ENCODE results near the gene ERG. TPM values are rescaled to one million over a fixed set of nuclear protein-coding genes. Genes with fewer than 3 reads are reported as not detected.

The ERG gene
- total RNA-seq, 1 donor from 2014 or later: not detected

DNA sequence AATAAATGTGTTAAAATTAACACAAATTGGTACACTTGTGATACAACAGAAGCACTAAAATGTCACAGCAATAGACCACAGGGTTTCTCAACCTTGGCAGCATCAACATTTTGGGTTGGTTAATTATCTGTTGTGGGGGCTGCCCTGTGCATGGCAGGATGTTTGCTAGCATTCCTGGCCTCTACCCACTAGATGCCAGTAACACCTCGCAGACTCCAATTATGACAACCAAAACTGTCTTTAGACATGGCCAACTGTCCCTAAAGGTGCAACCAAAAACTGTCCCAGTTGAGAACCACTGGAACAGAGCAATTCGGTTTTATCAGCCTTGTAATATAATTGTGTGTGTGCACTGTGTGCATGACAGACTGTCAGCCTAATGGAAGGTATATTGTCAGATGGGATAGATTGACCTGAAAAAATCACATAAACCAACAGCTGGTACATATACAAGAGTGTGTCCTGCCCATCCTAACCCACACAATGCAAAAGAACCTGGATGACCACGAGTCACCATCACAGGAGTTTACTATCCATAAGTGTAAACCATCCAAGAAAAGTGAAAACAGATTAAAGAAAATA lies 13.5 kb upstream of the ERG start:
- Mint-ChIP-seq H3K4me3 (no peak overlapping the region), H3K4me1 (ENCODE audit: low read depth) (peaks cover 6% of the 10 kb centered on the region), H3K9me3 (no peaks in the 10 kb centered on the region), H3K36me3 (ENCODE audit: low read depth) (no peaks in the 10 kb centered on the region), H3K27me3 (ENCODE audit: insufficient read depth) (peaks cover 8% of the 10 kb centered on the region), H3K27ac (no peak overlapping the region)
- intact Hi-C loops (cut with micrococcal nuclease): no loop called here
- DNase-seq (ENCODE audit: low spot score): no peak

DNA sequence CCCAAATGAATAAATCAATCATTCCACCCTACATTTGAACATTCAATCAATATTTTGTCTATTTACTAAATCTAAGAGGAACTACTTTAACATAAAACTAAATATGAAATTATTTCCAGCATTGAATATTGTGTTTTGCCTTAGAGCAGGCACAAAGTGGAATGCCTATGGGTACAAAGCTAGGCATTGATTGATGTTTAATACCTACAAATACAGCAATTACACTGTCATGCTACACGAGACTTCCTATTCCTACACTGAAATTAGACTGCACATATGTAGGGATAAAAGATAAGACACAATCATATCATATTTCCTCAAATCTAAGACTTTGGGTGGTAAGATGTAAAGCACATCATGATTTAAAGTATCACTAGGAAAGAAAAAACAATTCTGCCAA lies 12.9 kb upstream of the ERG start:
- peaks cover 11% of the 10 kb centered on the region for H3K4me1 Mint-ChIP-seq (ENCODE audit: low read depth)
- H3K27ac Mint-ChIP-seq: no peak overlapping the region
- H3K36me3 Mint-ChIP-seq (ENCODE audit: low read depth): no peaks in the 10 kb centered on the region
- no peaks in the 10 kb centered on the region for H3K9me3 Mint-ChIP-seq
- no peak overlapping the region for H3K4me3 Mint-ChIP-seq
- intact Hi-C loops (cut with micrococcal nuclease): no loop called here
- H3K27me3 Mint-ChIP-seq (ENCODE audit: insufficient read depth): peaks cover 8% of the 10 kb centered on the region
- no peak for DNase-seq (ENCODE audit: low spot score)

DNA sequence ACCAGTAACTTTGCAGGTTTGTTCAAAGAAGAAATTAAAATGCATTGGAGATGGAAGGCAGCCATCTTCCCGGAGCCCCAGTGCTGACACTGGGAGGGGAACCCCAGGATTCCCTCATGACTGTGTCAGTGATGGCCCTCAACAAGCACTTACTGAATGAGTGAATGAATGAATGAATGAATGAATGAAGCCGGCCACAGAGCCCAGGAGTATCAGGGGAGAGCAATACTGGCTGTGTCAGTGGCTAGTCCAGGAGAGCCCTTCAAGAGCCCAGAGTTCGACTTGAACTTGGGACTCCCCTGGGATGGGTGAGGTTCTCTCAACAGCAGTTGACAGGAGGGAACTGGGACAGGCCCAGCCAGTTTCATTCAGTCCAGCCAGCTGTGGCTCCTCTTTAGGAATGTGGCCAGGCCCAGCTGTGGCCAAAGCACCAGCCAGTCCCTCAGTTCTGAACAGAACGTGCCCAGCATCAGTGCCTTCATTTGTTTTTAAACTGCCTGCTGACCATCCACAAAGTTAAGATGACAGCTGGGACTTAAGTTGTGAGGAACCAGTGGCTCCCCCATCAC lies 9.2 kb upstream of the ERG start:
- Mint-ChIP-seq H3K27ac (no peak overlapping the region), H3K27me3 (ENCODE audit: insufficient read depth) (peaks cover 5% of the 10 kb centered on the region), H3K9me3 (no peaks in the 10 kb centered on the region), H3K4me3 (no peak overlapping the region), H3K4me1 (ENCODE audit: low read depth) (peaks cover 15% of the 10 kb centered on the region), H3K36me3 (ENCODE audit: low read depth) (no peaks in the 10 kb centered on the region)
- no peak for DNase-seq (ENCODE audit: low spot score)
- intact Hi-C loops (cut with micrococcal nuclease): loop anchor here (5.0 kb wide), 1 partner anchor 205 kb away; no protein-coding TSS in a partner anchor

DNA sequence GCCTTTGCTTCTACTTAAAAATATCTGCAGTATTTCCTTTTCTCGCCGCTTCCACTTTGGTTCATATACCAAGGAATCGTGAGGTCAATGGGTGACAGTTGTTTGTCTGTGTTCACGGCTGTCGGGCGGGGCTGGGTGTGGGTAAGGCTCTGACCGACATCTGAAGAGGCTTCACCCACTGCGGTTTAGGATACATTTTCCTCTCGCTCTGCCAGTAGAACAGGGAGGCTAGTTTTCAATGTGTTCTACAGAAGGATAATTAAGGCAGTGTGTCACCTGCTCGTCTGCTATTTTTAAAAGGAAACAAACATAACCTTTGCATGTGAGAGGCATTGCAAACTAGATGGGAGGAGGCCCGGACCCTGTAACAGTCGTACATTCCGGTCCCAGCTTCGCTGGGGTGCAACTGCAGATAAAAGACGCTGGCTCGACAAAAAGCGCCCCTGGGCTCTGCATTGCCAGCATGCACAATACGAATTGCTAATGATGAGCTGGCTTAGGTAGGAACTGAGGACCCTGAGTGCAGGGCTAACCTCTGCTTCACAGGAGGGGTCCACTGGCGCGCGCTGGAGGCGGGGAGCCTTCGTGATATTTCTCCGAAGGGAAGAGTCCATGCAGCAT lies 8.5 kb upstream of the ERG start:
- intact Hi-C loops (cut with micrococcal nuclease): loop anchor here (1.0 to 5.0 kb wide), 2 partner anchors 206 to 882 kb away; no protein-coding TSS in a partner anchor
- H3K36me3 Mint-ChIP-seq (ENCODE audit: low read depth): no peaks in the 10 kb centered on the region
- H3K27me3 Mint-ChIP-seq (ENCODE audit: insufficient read depth): peaks cover 5% of the 10 kb centered on the region
- peak overlapping the region; percentile 27 for H3K4me3 Mint-ChIP-seq
- H3K4me1 Mint-ChIP-seq (ENCODE audit: low read depth): peaks cover 15% of the 10 kb centered on the region
- H3K9me3 Mint-ChIP-seq: no peaks in the 10 kb centered on the region
- no peak overlapping the region for H3K27ac Mint-ChIP-seq
- DNase-seq (ENCODE audit: low spot score): peak; percentile 13

DNA sequence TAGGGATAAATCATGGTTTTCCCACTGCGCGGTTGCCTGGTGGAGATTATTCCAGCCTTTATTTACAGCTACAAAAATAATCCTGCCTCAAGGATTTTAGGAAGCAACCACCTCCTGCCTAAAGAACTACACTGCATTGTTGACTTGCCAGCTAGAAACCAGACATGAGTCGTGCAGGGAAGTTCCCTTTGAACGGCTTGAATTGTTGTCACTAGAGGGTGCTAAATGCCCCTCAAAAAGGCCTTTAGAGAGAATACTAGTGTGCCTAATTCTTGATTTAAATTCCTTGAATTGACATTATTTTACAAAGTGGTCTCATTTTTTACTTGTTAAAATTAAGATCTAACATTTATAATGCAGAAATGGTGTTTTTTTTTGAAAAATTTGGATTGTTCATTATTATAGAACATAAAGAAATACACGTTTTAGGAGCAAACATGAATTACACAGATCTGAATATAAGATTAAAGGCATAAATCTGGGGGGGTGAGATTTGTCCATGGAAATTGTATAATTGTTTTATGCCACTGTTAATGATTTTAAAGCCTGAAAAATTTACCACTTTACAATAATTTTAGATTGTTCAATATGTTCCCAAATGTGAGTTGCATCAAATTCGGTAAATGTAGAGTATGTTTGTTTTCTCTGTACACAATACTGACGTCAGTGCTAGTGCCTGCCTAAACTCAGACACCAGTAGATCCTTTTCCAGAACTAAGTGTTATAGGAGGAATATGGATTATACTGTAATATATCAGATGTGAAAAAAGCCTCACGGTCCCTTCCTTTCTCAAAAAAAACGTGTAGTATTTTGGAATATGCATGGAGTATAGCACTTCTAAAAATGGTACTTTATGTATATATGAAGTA lies 7.6 kb upstream of the ERG start:
- no peak for DNase-seq (ENCODE audit: low spot score)
- H3K4me1 Mint-ChIP-seq (ENCODE audit: low read depth): peaks cover 15% of the 10 kb centered on the region
- intact Hi-C loops (cut with micrococcal nuclease): loop anchor here (1.0 to 5.0 kb wide), 4 partner anchors 206 to 882 kb away; no protein-coding TSS in a partner anchor

DNA sequence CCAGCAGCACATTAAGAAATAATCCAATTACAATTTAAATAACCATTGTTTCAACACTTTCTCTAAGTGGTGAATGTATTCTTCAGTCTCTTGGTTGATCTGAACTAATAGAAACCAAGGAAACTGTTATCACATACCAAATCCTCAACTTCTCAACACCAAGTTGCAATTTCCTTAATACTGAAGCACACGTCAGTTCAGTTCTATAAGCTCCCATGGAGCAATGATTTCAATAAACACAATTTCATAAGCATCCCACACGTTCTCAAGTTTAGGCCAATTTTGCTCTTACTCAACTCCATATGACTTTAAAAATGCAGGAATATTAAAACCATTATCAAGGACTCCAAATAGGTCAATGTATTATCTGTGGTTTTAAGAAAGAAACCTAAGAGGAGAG lies 5.8 kb upstream of the ERG start:
- H3K27ac Mint-ChIP-seq: no peak overlapping the region
- H3K36me3 Mint-ChIP-seq (ENCODE audit: low read depth): no peaks in the 10 kb centered on the region
- no peaks in the 10 kb centered on the region for H3K9me3 Mint-ChIP-seq
- peaks cover 17% of the 10 kb centered on the region for H3K27me3 Mint-ChIP-seq (ENCODE audit: insufficient read depth)
- no peak for DNase-seq (ENCODE audit: low spot score)
- intact Hi-C loops (cut with micrococcal nuclease): loop anchor here (2.0 kb wide), 1 partner anchor 231 kb away; no protein-coding TSS in a partner anchor
- H3K4me3 Mint-ChIP-seq: no peak overlapping the region
- H3K4me1 Mint-ChIP-seq (ENCODE audit: low read depth): peaks cover 15% of the 10 kb centered on the region

More for the DNA sequence above, 7.6 kb upstream of the ERG start:
- Mint-ChIP-seq H3K9me3 (no peaks in the 10 kb centered on the region), H3K27me3 (ENCODE audit: insufficient read depth) (peaks cover 10% of the 10 kb centered on the region), H3K27ac (peak overlapping the region; percentile 11), H3K36me3 (ENCODE audit: low read depth) (no peaks in the 10 kb centered on the region), H3K4me3 (no peak overlapping the region)

DNA sequence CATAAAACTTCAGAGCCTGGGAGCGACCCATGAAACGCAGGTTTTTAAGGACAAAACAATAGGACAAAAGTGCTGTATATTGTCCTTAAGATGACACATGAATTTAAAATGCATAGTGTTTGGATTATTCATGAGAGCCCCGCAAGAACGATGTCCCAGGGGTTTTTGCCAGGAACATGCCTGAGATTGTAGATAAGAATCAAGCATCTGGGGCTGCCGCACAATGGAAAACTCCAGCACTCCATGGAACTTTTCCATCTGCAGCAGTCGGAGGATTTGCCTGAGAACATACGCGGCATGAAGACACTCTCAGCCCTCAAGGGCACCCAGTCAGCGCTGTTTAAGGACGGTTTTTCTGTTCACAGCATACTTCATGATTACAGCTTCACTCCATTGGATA lies 5.3 kb upstream of the ERG start:
- no peaks in the 10 kb centered on the region for H3K9me3 Mint-ChIP-seq
- intact Hi-C loops (cut with micrococcal nuclease): no loop called here
- DNase-seq (ENCODE audit: low spot score): no peak
- no peak overlapping the region for H3K27ac Mint-ChIP-seq
- peaks cover 17% of the 10 kb centered on the region for H3K27me3 Mint-ChIP-seq (ENCODE audit: insufficient read depth)
- no peaks in the 10 kb centered on the region for H3K36me3 Mint-ChIP-seq (ENCODE audit: low read depth)
- H3K4me3 Mint-ChIP-seq: no peak overlapping the region
- H3K4me1 Mint-ChIP-seq (ENCODE audit: low read depth): peaks cover 15% of the 10 kb centered on the region

DNA sequence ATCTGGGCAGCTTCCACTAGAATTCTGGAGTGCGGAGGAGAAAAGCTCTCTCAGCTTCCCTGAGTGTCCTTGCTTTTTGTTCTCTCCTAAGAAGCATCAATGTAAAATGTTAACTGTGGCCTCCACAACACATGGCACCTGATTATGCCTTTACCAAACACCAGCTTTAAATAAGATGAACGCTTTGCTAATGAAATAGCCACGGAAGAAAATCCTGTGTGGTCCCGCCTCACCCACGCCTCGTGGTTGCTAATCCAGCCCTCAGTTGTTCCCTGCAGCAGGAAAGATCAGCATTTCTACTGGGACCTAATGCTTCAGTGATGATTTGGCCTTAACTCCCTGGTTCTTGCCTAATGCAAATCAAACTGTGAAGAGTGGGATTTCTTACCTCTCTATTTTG lies 1.8 kb upstream of the ERG start:
- intact Hi-C loops (cut with micrococcal nuclease): no loop called here
- H3K27ac Mint-ChIP-seq: no peak overlapping the region
- H3K4me3 Mint-ChIP-seq: no peak overlapping the region
- H3K4me1 Mint-ChIP-seq (ENCODE audit: low read depth): no peaks in the 10 kb centered on the region
- H3K27me3 Mint-ChIP-seq (ENCODE audit: insufficient read depth): peaks cover 49% of the 10 kb centered on the region
- no peaks in the 10 kb centered on the region for H3K9me3 Mint-ChIP-seq
- H3K36me3 Mint-ChIP-seq (ENCODE audit: low read depth): no peaks in the 10 kb centered on the region
- DNase-seq (ENCODE audit: low spot score): no peak

DNA sequence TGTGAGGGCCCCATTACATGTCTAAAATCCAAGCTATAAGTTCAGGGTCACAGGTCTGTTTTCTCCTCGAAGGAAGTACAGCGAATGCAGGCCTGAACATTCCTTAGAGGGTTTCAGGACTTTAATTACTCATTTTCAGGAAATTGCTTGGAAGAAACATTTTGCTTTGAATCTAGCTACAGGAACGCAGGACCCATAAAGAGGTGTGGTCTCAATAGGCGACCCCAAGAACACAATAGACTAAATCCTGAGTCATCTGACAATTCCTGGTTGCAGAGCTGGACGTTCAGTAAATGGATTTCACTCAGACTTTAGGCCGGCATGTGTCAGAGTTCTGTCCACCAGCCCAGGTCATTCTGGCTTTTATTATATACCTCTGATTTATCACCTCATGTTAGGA lies 1.0 kb upstream of the ERG start:
- H3K9me3 Mint-ChIP-seq: no peaks in the 10 kb centered on the region
- peaks cover 57% of the 10 kb centered on the region for H3K27me3 Mint-ChIP-seq (ENCODE audit: insufficient read depth)
- intact Hi-C loops (cut with micrococcal nuclease): no loop called here
- DNase-seq (ENCODE audit: low spot score): no peak
- no peak overlapping the region for H3K4me3 Mint-ChIP-seq
- no peak overlapping the region for H3K27ac Mint-ChIP-seq
- H3K36me3 Mint-ChIP-seq (ENCODE audit: low read depth): no peaks in the 10 kb centered on the region
- no peaks in the 10 kb centered on the region for H3K4me1 Mint-ChIP-seq (ENCODE audit: low read depth)

DNA sequence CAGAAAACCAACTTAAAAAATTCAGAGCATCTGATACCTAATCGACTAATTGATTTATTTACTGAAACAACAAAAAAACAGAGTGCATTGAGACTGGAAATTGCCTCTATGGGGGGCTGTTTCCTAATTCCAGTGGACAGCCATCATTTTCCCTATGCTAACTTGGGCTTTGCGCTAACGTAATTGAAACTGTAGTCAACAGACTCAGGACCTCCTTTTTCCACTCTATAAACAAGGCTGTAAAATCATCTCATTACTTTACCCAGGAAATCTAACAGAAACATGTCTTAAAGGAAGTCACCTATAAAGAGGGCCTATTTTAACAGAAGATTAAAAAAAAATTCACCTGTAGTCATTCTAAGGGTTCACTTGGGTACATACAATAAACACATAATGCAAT lies 2.1 kb downstream of the ERG start:
- no peaks in the 10 kb centered on the region for H3K9me3 Mint-ChIP-seq
- intact Hi-C loops (cut with micrococcal nuclease): no loop called here
- no peak overlapping the region for H3K4me3 Mint-ChIP-seq
- no peaks in the 10 kb centered on the region for H3K4me1 Mint-ChIP-seq (ENCODE audit: low read depth)
- H3K27ac Mint-ChIP-seq: no peak overlapping the region
- H3K36me3 Mint-ChIP-seq (ENCODE audit: low read depth): no peaks in the 10 kb centered on the region
- no peak for DNase-seq (ENCODE audit: low spot score)
- peaks cover 65% of the 10 kb centered on the region for H3K27me3 Mint-ChIP-seq (ENCODE audit: insufficient read depth)

DNA sequence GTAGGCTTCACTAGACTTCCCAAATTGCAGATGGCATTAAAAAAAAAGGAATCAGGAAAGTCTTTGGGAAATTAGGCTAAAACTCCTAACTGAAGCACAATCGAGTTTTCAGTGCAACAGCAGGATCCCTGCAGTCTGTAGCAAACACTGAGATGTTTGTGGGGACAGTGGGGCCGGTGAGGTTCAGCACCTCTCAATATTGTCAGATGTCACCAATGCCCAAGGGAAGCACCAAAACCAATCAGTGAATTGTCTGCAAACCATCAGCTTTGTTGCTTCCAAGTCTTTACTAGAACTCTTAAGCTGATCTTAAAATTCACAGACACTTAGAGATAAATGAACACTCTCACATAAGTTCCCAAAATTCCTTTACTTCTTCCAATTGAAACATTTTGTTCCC lies 2.6 kb downstream of the ERG start:
- no peaks in the 10 kb centered on the region for H3K4me1 Mint-ChIP-seq (ENCODE audit: low read depth)
- intact Hi-C loops (cut with micrococcal nuclease): no loop called here

DNA sequence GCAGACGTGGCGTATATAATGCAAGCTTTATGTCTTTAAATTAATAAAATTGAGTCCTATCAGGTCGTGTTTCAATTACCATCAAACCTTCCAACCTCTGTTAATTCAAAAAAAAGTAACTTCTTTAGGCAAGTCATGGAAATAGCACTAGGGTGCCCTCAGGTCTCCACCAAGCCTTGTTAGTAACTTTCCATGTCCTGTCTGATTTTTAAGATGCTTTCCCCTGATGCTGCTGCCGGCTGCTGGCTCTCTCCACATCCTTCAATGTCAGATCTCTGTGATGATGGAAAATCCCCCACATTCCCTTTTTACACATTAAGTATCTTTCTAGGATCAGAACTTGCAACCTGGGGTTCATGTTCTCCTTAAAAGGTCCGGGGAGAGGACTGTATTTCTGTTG lies 3.0 kb downstream of the ERG start:
- H3K36me3 Mint-ChIP-seq (ENCODE audit: low read depth): no peaks in the 10 kb centered on the region
- H3K4me1 Mint-ChIP-seq (ENCODE audit: low read depth): no peaks in the 10 kb centered on the region
- no peak overlapping the region for H3K4me3 Mint-ChIP-seq
- H3K9me3 Mint-ChIP-seq: no peaks in the 10 kb centered on the region
- DNase-seq (ENCODE audit: low spot score): no peak
- H3K27ac Mint-ChIP-seq: no peak overlapping the region
- intact Hi-C loops (cut with micrococcal nuclease): no loop called here
- peaks cover 66% of the 10 kb centered on the region for H3K27me3 Mint-ChIP-seq (ENCODE audit: insufficient read depth)

More for the DNA sequence above, 2.6 kb downstream of the ERG start:
- no peaks in the 10 kb centered on the region for H3K9me3 Mint-ChIP-seq
- no peak for DNase-seq (ENCODE audit: low spot score)
- H3K4me3 Mint-ChIP-seq: no peak overlapping the region
- H3K27me3 Mint-ChIP-seq (ENCODE audit: insufficient read depth): peaks cover 64% of the 10 kb centered on the region
- H3K27ac Mint-ChIP-seq: no peak overlapping the region
- no peaks in the 10 kb centered on the region for H3K36me3 Mint-ChIP-seq (ENCODE audit: low read depth)

DNA sequence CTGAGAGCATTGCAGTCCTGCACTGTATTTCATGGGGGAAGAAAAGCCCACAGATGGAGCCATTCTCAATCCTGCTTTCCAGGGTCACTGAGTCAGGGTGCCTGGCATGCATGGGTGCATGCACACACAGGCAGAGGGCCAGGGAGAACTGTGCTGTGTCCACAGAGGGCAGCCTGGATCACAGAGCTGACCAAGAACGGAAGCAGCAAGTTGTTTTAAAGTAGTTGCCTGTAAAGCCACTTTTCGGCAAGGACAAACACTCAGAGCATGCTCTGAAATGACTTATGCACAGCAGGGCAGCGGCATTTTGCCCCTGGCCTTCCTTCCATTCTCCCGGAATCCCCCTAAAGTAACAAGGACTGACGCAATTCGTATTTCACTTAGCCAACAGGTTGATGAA lies 3.6 kb downstream of the ERG start:
- intact Hi-C loops (cut with micrococcal nuclease): no loop called here
- no peaks in the 10 kb centered on the region for H3K9me3 Mint-ChIP-seq
- no peak overlapping the region for H3K4me3 Mint-ChIP-seq
- H3K27ac Mint-ChIP-seq: no peak overlapping the region
- no peaks in the 10 kb centered on the region for H3K4me1 Mint-ChIP-seq (ENCODE audit: low read depth)
- no peak for DNase-seq (ENCODE audit: low spot score)
- no peaks in the 10 kb centered on the region for H3K36me3 Mint-ChIP-seq (ENCODE audit: low read depth)
- H3K27me3 Mint-ChIP-seq (ENCODE audit: insufficient read depth): peaks cover 68% of the 10 kb centered on the region

Measured in activated T-helper 1 cell treated with anti-CD3 and anti-CD28 coated beads, Interleukin-12 subunit alpha, Interleukin-12 subunit beta, Interleukin-2, Interleukin-4 antibody, amounts not matched to agents 30 ng/mL and 10 ng/mL and 1 ng/mL, durations not matched to agents 14 hours and 24 hours and 36 hours (primary cell).